ENCODE measurements around the gene SPPL2B. TPM values are rescaled to one million over a fixed set of nuclear protein-coding genes. Genes with fewer than 3 reads are reported as not detected.

Gene SPPL2B
- total and polyA plus RNA-seq, 2 experiments from 2014 or later, result 40.9 to 87.7 TPM

DNA sequence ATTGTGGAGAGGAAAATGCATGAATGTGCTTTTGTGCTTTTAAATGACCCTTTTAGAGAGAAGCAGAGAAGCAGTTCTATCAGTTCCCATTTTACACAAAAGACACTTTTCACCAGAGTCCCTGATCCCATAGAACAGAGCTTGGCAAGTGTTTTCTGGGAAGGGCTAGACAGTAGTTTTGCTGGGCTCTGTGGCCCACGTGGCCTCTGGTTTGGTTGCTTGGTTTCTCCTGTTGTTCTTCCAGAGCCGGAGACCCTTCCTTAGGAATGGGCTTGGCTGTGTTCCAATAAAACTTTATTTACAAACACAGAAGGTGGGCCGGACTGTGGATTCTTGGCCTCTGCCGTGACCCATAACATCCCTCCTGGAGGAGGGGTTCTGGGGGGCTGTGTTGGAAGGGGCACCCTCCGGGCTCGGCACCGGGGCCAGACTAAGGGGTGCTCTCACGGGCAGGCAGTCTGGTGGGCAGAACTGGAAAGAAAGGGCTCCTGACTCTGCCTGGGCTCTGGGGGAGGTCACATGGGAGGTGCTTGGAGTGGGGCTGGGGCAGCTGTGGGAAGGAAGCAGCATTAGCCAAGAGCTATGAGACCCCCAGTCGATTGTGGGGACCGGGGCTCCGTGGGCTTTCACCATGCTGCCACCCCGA lies 3.2 kb downstream of the SPPL2B start:
- Histone ChIP-seq H3K4me1 (ENCODE audit: insufficient read depth) (peaks cover 45% of the 10 kb centered on the region), H4K20me1 (ENCODE audit: insufficient read depth, poor library complexity, severe bottlenecking) (no peaks in the 10 kb centered on the region), H3K27ac (peak overlapping the region; percentile 95), H3K4me3 (no peak overlapping the region), H3K9me3 (ENCODE audit: low read depth) (no peaks in the 10 kb centered on the region), H2AFZ (no peak overlapping the region), H3K79me2 (peaks cover 78% of the 10 kb centered on the region), H3K9me2 (replicated peaks; ENCODE audit: insufficient read depth) (no peaks in the 10 kb centered on the region), H3K36me3 (replicated peaks; ENCODE audit: insufficient read depth, low read depth) (no peaks in the 10 kb centered on the region), H3K27me3 (no peaks in the 10 kb centered on the region), H3K4me2 (peak overlapping the region; percentile 98)
- 91% methylated on average over 12 of the region's 12 CpGs for WGBS (ENCODE audit: low lambda C conversion rate, missing lambda C conversion rate)
- no peak for TF ChIP-seq EZH2 (IDR thresholded peaks at IDR 0.05; ENCODE audit: borderline replicate concordance)
- DNase-seq (ENCODE audit: low spot score), result no peak

DNA sequence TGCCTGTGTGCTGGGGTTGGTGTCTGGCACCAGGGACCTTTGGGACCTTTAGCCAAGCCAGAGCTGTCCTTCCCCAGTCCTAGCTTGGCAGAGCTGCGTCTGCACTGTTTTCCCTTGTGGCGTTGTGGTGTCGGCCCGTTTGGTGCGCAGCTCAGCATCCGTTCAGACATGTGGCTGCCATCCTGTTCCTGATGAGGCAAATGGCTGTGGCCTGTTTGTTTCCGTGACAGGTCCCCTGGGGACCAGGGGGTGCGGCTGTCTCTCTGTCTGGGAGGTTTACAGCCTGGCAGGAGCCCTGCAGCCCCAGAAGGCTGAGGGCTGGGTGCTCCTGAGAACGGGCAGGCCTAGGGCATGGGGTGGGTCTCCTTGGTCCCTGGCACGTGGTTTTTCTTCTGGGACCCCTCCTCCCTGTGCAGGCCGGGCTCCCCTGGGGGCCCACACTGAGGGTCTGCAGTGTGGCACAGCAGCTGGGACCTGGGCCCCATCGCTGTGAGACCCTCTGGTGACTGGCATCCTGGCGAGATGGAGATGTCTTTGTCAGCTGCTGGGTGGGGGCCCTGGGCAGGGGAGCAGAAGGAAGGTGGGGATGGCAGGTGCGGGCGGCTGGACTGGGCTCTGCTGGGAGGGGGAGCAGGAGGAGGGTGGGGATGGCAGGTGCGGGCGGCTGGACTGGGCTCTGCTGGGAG lies 4.0 kb downstream of the SPPL2B start:
- H4K20me1 ChIP-seq (ENCODE audit: insufficient read depth, poor library complexity, severe bottlenecking), result no peaks in the 10 kb centered on the region
- TF ChIP-seq EZH2 (IDR thresholded peaks at IDR 0.05; ENCODE audit: borderline replicate concordance) (no peak), EZH2phosphoT487 (IDR thresholded peaks at IDR 0.05; ENCODE audit: low read depth, severe bottlenecking, unreplicated experiment) (no peak)
- TF ChIP-seq, protein P1, sequence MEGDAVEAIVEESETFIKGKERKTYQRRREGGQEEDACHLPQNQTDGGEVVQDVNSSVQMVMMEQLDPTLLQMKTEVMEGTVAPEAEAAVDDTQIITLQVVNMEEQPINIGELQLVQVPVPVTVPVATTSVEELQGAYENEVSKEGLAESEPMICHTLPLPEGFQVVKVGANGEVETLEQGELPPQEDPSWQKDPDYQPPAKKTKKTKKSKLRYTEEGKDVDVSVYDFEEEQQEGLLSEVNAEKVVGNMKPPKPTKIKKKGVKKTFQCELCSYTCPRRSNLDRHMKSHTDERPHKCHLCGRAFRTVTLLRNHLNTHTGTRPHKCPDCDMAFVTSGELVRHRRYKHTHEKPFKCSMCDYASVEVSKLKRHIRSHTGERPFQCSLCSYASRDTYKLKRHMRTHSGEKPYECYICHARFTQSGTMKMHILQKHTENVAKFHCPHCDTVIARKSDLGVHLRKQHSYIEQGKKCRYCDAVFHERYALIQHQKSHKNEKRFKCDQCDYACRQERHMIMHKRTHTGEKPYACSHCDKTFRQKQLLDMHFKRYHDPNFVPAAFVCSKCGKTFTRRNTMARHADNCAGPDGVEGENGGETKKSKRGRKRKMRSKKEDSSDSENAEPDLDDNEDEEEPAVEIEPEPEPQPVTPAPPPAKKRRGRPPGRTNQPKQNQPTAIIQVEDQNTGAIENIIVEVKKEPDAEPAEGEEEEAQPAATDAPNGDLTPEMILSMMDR (IDR thresholded peaks at IDR 0.05; ENCODE audit: poor library complexity), result no peak
- H3K36me3 ChIP-seq (replicated peaks; ENCODE audit: insufficient read depth, low read depth), result no peaks in the 10 kb centered on the region
- peaks cover 71% of the 10 kb centered on the region for H3K79me2 ChIP-seq
- no peaks in the 10 kb centered on the region for H3K27me3 ChIP-seq
- no peaks in the 10 kb centered on the region for H3K9me3 ChIP-seq (ENCODE audit: low read depth)
- H3K4me1 ChIP-seq (ENCODE audit: insufficient read depth), result peaks cover 49% of the 10 kb centered on the region
- H3K4me2 ChIP-seq, result peak overlapping the region; percentile 98
- no peak for DNase-seq (ENCODE audit: low spot score)
- H3K9me2 ChIP-seq (replicated peaks; ENCODE audit: insufficient read depth), result no peaks in the 10 kb centered on the region
- no peak overlapping the region for H2AFZ ChIP-seq
- WGBS (ENCODE audit: low lambda C conversion rate, missing lambda C conversion rate), result 93% methylated on average over 13 of the region's 17 CpGs
- H3K27ac ChIP-seq, result peak overlapping the region; percentile 95
- no peak overlapping the region for H3K4me3 ChIP-seq

DNA sequence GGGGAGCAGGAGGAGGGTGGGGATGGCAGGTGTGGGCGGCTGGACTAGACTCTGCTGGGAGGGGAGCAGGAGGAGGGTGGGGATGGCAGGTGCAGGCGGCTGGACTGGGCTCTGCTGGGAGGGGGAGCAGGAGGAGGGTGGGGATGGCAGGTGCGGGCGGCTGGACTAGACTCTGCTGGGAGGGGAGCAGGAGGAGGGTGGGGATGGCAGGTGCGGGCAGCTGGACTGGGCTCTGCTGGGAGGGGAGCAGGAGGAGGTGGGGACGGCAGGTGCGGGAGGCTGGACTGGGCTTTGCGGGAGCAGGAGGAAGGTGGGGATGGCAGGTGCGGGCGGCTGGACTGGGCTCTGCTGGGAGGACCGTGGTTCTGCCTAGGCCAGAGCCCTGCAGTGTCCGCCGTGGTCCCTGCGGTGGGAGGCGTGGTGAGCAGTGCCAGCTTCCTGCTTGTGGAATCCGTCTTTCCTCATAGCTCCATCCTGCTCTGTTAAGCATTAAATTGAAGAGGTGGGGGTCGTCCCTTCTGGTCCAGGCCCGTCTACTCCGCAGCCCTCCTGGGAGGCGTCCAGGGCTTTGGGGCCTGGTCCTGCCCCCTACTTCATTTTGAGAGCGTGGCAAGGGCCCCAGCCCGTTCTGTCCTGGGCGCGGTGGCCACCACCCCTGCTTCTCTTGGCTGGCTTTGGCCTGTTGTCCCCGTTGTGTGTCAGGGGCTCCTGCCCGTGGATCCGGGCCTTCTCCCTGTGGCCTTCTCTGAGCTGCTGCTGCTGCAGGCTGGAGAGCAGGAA lies 4.7 kb downstream of the SPPL2B start:
- peaks cover 74% of the 10 kb centered on the region for H3K79me2 ChIP-seq

More for the DNA sequence above, 4.7 kb downstream of the SPPL2B start:
- peak; percentile 50 for DNase-seq (ENCODE audit: low spot score)
- peak overlapping the region; percentile 33 for H3K4me2 ChIP-seq
- no peaks in the 10 kb centered on the region for H3K27me3 ChIP-seq
- H4K20me1 ChIP-seq (ENCODE audit: insufficient read depth, poor library complexity, severe bottlenecking), result no peaks in the 10 kb centered on the region
- no peaks in the 10 kb centered on the region for H3K9me3 ChIP-seq (ENCODE audit: low read depth)
- no peak overlapping the region for H3K4me3 ChIP-seq
- WGBS (ENCODE audit: low lambda C conversion rate, missing lambda C conversion rate), result 85% methylated on average over 17 of the region's 27 CpGs
- H3K4me1 ChIP-seq (ENCODE audit: insufficient read depth), result peaks cover 49% of the 10 kb centered on the region
- H3K36me3 ChIP-seq (replicated peaks; ENCODE audit: insufficient read depth, low read depth), result no peaks in the 10 kb centered on the region
- H3K27ac ChIP-seq, result peak overlapping the region; percentile 90
- H3K9me2 ChIP-seq (replicated peaks; ENCODE audit: insufficient read depth), result no peaks in the 10 kb centered on the region
- H2AFZ ChIP-seq, result no peak overlapping the region
- TF ChIP-seq EZH2phosphoT487 (IDR thresholded peaks at IDR 0.05; ENCODE audit: low read depth, severe bottlenecking, unreplicated experiment) (no peak), EZH2 (IDR thresholded peaks at IDR 0.05; ENCODE audit: borderline replicate concordance) (no peak)
- TF ChIP-seq, protein P1 (IDR thresholded peaks at IDR 0.05; ENCODE audit: poor library complexity), result no peak

Measured in hepatocyte (in vitro differentiated cells).